ENCODE data around the gene FXYD5. TPM values are rescaled to one million over a fixed set of nuclear protein-coding genes. Genes with fewer than 3 reads are reported as not detected.
A peak's percentile ranks its signal among the peaks of the same experiment; 100 is the strongest.

FXYD5 gene
- total and polyA plus RNA-seq, 12 donors, result 13.9 to 67.4 (median 19.3) TPM

- Histone ChIP-seq H3K9me3 (peaks cover 0 to 27% (median 18%) of the 10 kb centered on the region in 11 donors), H3K4me3 (no peak overlapping the region), H3K27ac (no peak overlapping the region), H3K4me1 (peaks cover 0 to 31% (median 3%) of the 10 kb centered on the region in 9 donors), H3K27me3 (no peaks in the 10 kb centered on the region), H3K36me3 (peaks cover 0 to 63% (median 27%) of the 10 kb centered on the region in 9 donors)
- intact Hi-C loops (cut with DNase I), result no loop called here
- WGBS, 2 donors, result 81 to 83% methylated on average over 18 of the region's 18 CpGs
- ATAC-seq, result peak in 1 of 8 donors; percentile 21
- no peak for DNase-seq
- TF ChIP-seq CTCF (IDR thresholded peaks at IDR 0.05), result no peak
These were observed 14.9 kb downstream of the FXYD5 start for GRCh38 chr19:35169221-35169995.

- H3K9me3 ChIP-seq, result peaks cover 0 to 16% (median 12%) of the 10 kb centered on the region in 11 donors
- WGBS, 2 donors, result 72 to 76% methylated on average over 7 of the region's 7 CpGs
- peaks cover 0 to 31% (median 3%) of the 10 kb centered on the region in 9 donors for H3K4me1 ChIP-seq
- DNase-seq (no peak), ATAC-seq (peak in 4 of 8 donors; percentile 19 to 53 (median 22))
- no peak overlapping the region for H3K27ac ChIP-seq
- intact Hi-C loops (cut with DNase I), result no loop called here
- no peak overlapping the region for H3K4me3 ChIP-seq
- TF ChIP-seq CTCF (IDR thresholded peaks at IDR 0.05), result no peak
- peaks cover 0 to 52% (median 17%) of the 10 kb centered on the region in 9 donors for H3K36me3 ChIP-seq
- H3K27me3 ChIP-seq, result no peaks in the 10 kb centered on the region
These were observed 16.0 kb downstream of the FXYD5 start for GRCh38 chr19:35170359-35171061.

GRCh38 chr19:35171730-35172129, 17.2 kb downstream of the FXYD5 start:
- intact Hi-C loops (cut with DNase I), result no loop called here
- Histone ChIP-seq H3K9me3 (peaks cover 0 to 4% (median under 1%) of the 10 kb centered on the region in 11 donors), H3K4me3 (no peak overlapping the region), H3K4me1 (peaks cover 0 to 30% (median 3%) of the 10 kb centered on the region in 9 donors), H3K27ac (peak overlapping the region in 1 of 10 donors; percentile 3), H3K36me3 (peaks cover 0 to 40% (median 5%) of the 10 kb centered on the region in 9 donors), H3K27me3 (no peaks in the 10 kb centered on the region)
- TF ChIP-seq CTCF (IDR thresholded peaks at IDR 0.05), result no peak
- 42 to 58% methylated on average over 3 of the region's 3 CpGs for WGBS, 2 donors
- DNase-seq (no peak), ATAC-seq (no peak)

- TF ChIP-seq CTCF (IDR thresholded peaks at IDR 0.05), result no peak
- Histone ChIP-seq H3K9me3 (no peaks in the 10 kb centered on the region), H3K4me1 (peaks cover 0 to 18% (median 3%) of the 10 kb centered on the region in 9 donors), H3K27ac (no peak overlapping the region), H3K36me3 (peaks cover 0 to 16% (median 0%) of the 10 kb centered on the region in 9 donors), H3K4me3 (no peak overlapping the region), H3K27me3 (peaks cover 0 to 9% (median 0%) of the 10 kb centered on the region in 7 donors)
- WGBS, 2 donors, result 87 to 88% methylated on average over 6 of the region's 6 CpGs
- DNase-seq (no peak), ATAC-seq (no peak)
- intact Hi-C loops (cut with DNase I), result no loop called here
These were observed 19.7 kb downstream of the FXYD5 start for GRCh38 chr19:35174226-35174625.
